Coronary artery (tissue), 2 donors: ENCODE data around the gene PSEN1.

Source experiments
- DNase-seq: peaks from one replicate; pipeline ENCODE4 v3.0.0-alpha.2; 2017; ENCODE audit warnings: low spot score
- H3K27ac ChIP-seq, 2 donors: fragments of 200-600 bp; sonication (generic); one replicate each; pipeline ENCODE4 v1.5.1; 2016 to 2019
- H3K4me3 ChIP-seq: fragments of 200-600 bp; sonication (generic); 2 replicates; pipeline ENCODE4 v1.5.1; 2016; ENCODE audit warnings: mild to moderate bottlenecking, moderate library complexity
- TF ChIP-seq, protein P1 (sequence below): fragments of 200-600 bp; sonication (generic); IDR thresholded peaks from one replicate; pipeline ENCODE4 v1.5.1; 2019; ENCODE audit warnings: antibody characterized with exemption

Gene PSEN1

DNA sequence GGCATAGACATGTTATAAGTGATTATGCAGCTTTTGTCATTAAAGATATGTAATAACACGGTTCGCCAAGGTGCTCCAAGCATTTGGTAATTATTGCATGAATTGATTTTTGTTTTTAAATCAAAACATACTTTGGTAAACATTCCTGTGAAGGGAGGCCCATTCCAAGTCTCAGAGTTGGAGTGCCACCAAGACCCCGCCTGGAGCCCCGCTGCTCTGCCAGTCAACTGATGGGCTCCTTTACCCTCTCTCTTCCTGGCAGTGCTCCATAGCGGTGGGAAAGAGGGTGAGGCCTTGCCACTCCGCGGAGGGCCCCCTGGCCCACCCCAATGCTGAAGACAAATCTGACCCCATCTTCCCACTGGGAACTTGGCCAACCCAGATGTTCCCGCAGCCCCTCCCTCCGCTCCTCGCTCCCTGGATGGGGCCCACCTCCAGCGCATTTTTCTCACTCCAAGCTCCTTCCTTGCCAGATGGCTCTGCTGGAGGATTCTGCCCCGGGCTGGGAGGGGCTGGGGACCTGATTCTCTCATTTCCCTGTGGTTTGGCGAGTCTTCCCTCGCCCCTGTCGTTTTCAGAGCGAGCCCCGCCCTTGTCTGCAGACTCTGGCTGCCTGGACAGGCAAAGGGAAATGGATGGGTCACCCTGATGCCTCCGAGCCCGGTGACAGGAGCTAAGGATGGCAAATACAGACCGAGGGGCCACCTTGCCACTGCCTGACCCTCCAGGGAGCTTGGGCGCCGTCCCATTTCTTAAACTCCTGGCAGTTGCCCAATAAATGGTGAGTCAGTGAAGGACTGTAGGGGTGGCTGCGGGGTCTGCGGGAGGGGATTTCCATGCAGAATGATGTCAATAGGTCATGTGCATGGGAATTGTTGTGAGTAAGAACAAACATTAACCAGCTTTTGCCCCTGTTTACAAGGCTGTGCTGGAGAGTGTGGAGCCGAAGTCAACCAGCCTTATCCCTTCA lies 91.8 kb downstream of the PSEN1 start:
- H3K4me3 ChIP-seq = peak overlapping the region; percentile 44
- TF ChIP-seq, protein P1, sequence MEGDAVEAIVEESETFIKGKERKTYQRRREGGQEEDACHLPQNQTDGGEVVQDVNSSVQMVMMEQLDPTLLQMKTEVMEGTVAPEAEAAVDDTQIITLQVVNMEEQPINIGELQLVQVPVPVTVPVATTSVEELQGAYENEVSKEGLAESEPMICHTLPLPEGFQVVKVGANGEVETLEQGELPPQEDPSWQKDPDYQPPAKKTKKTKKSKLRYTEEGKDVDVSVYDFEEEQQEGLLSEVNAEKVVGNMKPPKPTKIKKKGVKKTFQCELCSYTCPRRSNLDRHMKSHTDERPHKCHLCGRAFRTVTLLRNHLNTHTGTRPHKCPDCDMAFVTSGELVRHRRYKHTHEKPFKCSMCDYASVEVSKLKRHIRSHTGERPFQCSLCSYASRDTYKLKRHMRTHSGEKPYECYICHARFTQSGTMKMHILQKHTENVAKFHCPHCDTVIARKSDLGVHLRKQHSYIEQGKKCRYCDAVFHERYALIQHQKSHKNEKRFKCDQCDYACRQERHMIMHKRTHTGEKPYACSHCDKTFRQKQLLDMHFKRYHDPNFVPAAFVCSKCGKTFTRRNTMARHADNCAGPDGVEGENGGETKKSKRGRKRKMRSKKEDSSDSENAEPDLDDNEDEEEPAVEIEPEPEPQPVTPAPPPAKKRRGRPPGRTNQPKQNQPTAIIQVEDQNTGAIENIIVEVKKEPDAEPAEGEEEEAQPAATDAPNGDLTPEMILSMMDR = no peak
- DNase-seq = no peak
- peak overlapping the region in 1 of 2 donors; percentile 65 for H3K27ac ChIP-seq

DNA sequence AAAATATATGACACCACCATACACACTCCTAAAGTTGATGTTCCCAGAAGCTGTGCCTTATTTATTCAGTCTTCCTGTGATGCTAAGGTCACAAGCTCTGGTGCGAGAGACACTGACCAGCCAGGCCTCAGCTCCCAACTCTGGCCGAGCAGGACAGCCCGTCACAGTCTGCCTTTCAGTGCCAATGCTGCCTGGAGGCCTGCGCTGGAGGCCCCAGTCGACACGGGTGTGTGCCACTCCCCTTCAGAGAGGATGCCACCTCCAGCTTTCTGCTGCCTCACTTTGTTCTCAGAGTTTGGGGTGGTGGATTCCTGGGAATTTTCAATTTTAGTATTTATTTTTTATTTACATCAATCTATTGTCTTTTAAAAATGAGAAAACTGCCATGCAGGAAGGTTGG lies 93.7 kb downstream of the PSEN1 start:
- TF ChIP-seq, protein P1 = no peak
- H3K4me3 ChIP-seq = no peak overlapping the region
- no peak overlapping the region for H3K27ac ChIP-seq
- DNase-seq = peak; percentile 46

DNA sequence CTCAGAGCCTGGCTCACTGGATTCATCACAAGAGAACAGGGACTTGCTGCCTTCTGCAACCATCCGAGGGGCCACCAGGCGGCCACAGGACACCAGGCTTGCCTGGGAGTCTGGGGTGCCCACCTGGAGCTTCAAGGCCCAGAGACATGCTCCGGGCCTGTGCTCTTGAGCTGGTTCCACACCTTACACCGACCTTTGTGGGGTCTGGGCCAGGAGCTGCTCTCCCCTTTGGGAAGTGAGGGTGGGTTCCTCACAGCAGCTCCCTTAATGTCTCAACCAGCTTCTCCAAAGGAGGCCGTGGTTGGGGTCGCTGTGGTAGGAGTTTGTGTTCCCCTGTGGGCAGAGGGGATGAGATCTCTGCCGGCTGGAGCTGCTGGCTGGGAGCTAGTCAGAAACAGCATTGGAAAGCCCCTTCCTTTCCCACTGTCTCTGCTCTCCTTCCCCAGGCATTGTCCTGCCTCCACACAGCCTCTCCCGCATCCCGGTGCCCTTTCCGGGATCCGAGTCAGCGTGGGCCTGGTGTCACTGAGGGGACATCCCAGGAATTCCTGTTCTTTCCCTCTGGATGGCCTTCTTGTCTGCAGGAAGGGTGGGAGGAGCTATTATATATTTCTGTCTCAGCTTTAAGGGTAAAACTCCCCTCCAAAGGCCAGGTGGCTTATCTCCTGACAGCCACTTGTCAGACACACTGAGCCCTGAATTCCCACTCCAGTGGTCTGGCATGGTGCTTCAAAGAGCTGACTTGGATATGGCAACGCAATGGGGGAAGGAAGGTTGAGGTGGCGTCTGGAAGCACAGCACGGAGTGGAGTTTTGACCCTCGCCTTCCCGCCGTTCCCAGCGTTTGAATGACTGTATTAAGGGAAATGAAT lies 95.9 kb downstream of the PSEN1 start:
- TF ChIP-seq, protein P1 = no peak
- Histone ChIP-seq H3K27ac (no peak overlapping the region), H3K4me3 (no peak overlapping the region)
- DNase-seq = peak; percentile 60

DNA sequence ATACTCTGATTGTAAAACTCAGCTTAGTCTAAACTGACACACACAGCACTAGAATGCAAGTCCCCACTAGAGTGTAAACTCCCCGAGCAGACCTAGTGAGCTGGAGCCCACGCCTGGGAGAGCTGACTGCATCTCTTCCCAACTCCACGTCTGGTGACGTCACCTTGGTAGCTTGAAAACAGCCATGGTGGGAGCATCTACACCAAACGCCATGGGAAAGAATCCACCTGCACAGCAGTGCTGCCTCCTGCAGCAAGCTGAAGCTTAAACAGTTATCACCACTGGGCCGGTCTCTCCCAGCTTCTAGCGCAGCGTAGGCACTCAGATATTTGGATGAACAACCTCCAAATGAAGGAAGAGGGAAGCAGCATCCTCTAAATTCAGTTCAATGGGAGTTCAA lies 96.7 kb downstream of the PSEN1 start:
- TF ChIP-seq, protein P1 = no peak
- DNase-seq = peak; percentile 65
- H3K4me3 ChIP-seq = no peak overlapping the region
- no peak overlapping the region for H3K27ac ChIP-seq

DNA sequence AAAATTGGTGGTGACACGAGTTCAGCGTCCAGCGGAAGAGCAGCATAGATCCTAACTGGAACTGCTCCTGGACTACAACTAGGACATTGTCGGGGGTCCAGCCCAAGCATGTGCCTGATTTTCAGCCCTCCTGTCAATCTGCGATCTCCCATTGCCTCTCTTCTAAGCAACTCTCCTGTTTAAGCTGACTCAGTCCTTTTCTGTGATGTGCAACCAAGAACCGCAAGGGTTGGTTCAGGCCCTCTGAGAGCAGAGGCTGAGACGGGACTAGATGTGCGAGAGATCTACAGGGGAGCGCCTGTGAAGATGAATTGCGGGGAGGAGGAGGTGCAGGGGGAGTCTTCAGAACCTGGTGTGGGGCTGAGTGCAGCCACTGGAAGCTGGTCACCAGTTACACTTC lies 97.3 kb downstream of the PSEN1 start:
- H3K27ac ChIP-seq = no peak overlapping the region
- no peak overlapping the region for H3K4me3 ChIP-seq
- peak; percentile 50 for DNase-seq
- TF ChIP-seq, protein P1 = no peak

DNA sequence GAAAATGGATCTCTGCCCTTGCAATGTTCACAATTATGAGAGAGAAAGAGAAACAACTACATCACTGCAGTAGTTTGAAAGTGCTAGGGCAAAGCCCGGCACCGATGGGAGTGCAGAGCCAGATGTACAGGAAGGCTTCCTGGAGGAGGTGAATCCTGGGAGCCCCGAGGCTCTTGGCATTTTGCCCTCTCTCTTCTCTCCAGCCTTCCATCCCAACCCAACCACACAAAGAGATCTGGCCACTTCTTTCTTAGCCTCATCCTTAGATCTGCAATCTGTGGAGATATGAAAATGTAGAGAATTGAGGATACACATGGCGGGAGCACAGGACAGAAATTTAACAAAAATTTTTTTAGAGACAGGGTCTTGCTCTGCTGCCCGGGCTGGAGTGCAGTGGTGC lies 97.7 kb downstream of the PSEN1 start:
- TF ChIP-seq, protein P1 = no peak
- DNase-seq = peak; percentile 11
- Histone ChIP-seq H3K27ac (no peak overlapping the region), H3K4me3 (no peak overlapping the region)
